Testis (tissue), 2 donors: ENCODE data around the gene TCERG1L.

Experiments
- CTCF ChIP-seq, 3 experiments: fragments of 450-650 bp in 2 of 3; fragments of 200-600 bp in 1 of 3; sonication (generic) in 1 of 3; IDR thresholded peaks; one replicate each; pipeline ENCODE4 v1.5.1; 2016 to 2019; ENCODE audit warnings: antibody characterized with exemption in 3 of 3, mild to moderate bottlenecking in 2 of 3, moderate library complexity in 1 of 3
- POLR2A ChIP-seq: fragments of 450-650 bp; IDR thresholded peaks from one replicate; pipeline ENCODE4 v1.6.1; 2017; ENCODE audit warnings: antibody characterized with exemption, mild to moderate bottlenecking, moderate library complexity

- no peak for TF ChIP-seq CTCF (IDR thresholded peaks at IDR 0.05)
- no peak for TF ChIP-seq POLR2A
Observed at GRCh38 chr10:131350660-131351059, 39.1 kb upstream of the TCERG1L start.
